Colonic mucosa (tissue), 4 donors: Measurements from ENCODE around the gene NEURL1. TPM values are rescaled to one million over a fixed set of nuclear protein-coding genes. Genes with fewer than 3 reads are reported as not detected.
A peak's percentile ranks its signal among the peaks of the same experiment; 100 is the strongest.
"Not testable (repeated sequence)": the region's sequence is repeated elsewhere in the genome, so short reads cannot be mapped to it uniquely, and the experiment has no call there.

ENCODE experiments used
- DNase-seq: peaks from one replicate; pipeline ENCODE4 v3.0.0-alpha.2; 2020
- H3K27ac ChIP-seq: fragments of 200-600 bp; one replicate; pipeline ENCODE4 v1.8.0; 2021
- H3K27me3 ChIP-seq: fragments of 200-600 bp; one replicate; pipeline ENCODE4 v1.8.0; 2021
- H3K36me3 ChIP-seq: fragments of 200-600 bp; one replicate; pipeline ENCODE4 v1.8.0; 2021
- H3K4me1 ChIP-seq: fragments of 200-600 bp; one replicate; pipeline ENCODE4 v1.8.0; 2021; ENCODE audit warnings: mild to moderate bottlenecking
- H3K4me3 ChIP-seq: fragments of 200-600 bp; one replicate; pipeline ENCODE4 v1.8.0; 2021
- H3K9ac ChIP-seq, 2 donors: one replicate each; pipeline ENCODE4 v1.7.0; 2013; ENCODE audit warnings: control low read depth in 2 of 2, low read depth in 2 of 2, low read length in 2 of 2
- H3K9me3 ChIP-seq: fragments of 200-600 bp; one replicate; pipeline ENCODE4 v1.8.0; 2021
- CTCF ChIP-seq: fragments of 200-600 bp; IDR thresholded peaks from one replicate; pipeline ENCODE4 v1.8.0; 2022; ENCODE audit warnings: antibody characterized with exemption, mild to moderate bottlenecking
- intact Hi-C: fragments of 100-400 bp; cut with DNase I; formaldehyde crosslinking; loops from one replicate; pipeline ENCODE4 v1.14.1; 2022
- total RNA-seq, 2 donors: library from RNA; stranded (reverse); fragmentation: NEBNext Ultra II Directional in 1 of 2; extraction: Animal tissue kit (Norgen Biotek cat#: 25700) in 1 of 2; gene quantifications; one replicate each; pipeline ENCODE4 v1.2.1, GENCODE V29; 2021
- donor health status: healthy.
- donor health status: DM: no; HTN: no; CAD: no.
- donor health status: DM: no; HTN: no; CAD: no.

The NEURL1 gene
- total RNA-seq, 2 donors from 2014 or later: 40.2 to 46.1 TPM

DNA sequence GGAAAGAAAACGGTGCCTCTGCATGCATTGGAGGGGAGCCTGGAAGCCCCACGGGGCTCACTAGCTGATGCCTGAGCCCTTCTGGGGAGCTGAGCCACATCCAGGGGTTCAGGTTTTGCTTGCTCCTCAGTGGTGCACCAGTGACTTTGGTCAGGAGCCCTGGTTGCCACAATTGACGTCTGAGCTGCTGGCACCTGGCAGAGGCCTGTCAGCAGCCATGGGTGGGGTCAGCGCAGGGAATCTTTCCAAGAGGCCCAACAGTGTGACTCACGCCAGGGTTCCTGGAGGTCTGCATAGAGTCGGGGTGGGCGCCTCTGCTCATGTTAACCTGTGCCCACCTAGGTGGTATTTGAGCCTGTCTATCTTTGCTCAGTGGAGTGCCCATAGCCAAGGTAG lies 138.7 kb downstream of the NEURL1 start:
- Histone ChIP-seq H3K4me3 (no peak overlapping the region), H3K4me1 (no peaks in the 10 kb centered on the region), H3K9ac (no peak overlapping the region), H3K27me3 (no peaks in the 10 kb centered on the region), H3K36me3 (no peaks in the 10 kb centered on the region), H3K27ac (no peak overlapping the region), H3K9me3 (no peaks in the 10 kb centered on the region)
- no peak for TF ChIP-seq CTCF
- intact Hi-C loops: no loop called here
- no peak for DNase-seq

GRCh38 chr10:103632871-103633270 lies 139.4 kb downstream of the NEURL1 start:
- H3K36me3 ChIP-seq: not testable (repeated sequence)

DNA sequence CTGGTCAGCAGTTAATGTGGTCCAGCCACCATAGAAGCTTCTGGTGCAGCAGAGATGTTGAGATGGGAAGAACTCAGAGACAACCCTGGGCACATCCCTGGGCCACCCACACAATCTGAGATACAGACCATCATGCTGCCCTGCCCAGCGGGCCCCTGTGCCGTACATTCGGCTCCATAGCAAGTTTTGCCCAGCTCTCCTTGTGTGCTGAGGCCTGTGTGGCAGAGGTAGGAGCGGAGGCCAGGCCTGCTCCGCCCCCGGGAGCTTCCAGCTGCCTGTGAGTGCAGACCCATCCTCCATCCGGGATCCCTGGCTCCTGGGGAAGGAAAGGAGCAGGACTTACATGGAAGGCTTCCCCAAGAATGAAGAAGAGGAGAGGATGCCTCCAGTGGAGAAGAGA lies 140.3 kb downstream of the NEURL1 start:
- intact Hi-C loops: no loop called here
- peaks cover 5% of the 10 kb centered on the region for H3K4me1 ChIP-seq
- no peak overlapping the region for H3K27ac ChIP-seq
- H3K36me3 ChIP-seq: no peaks in the 10 kb centered on the region
- H3K27me3 ChIP-seq: no peaks in the 10 kb centered on the region
- H3K9me3 ChIP-seq: no peaks in the 10 kb centered on the region
- no peak for DNase-seq
- TF ChIP-seq CTCF: no peak
- H3K4me3 ChIP-seq: no peak overlapping the region
- no peak overlapping the region for H3K9ac ChIP-seq

More at GRCh38 chr10:103632871-103633270, 139.4 kb downstream of the NEURL1 start:
- H3K9me3 ChIP-seq, H3K27me3 ChIP-seq, intact Hi-C loops, DNase-seq, H3K9ac ChIP-seq, H3K4me3 ChIP-seq, H3K27ac ChIP-seq, H3K4me1 ChIP-seq: not testable (repeated sequence)

- Histone ChIP-seq H3K36me3 (no peaks in the 10 kb centered on the region), H3K4me3 (no peak overlapping the region), H3K9me3 (no peaks in the 10 kb centered on the region), H3K9ac (no peak overlapping the region), H3K27me3 (no peaks in the 10 kb centered on the region), H3K27ac (no peak overlapping the region), H3K4me1 (peaks cover 5% of the 10 kb centered on the region)
- TF ChIP-seq CTCF: no peak
- intact Hi-C loops: no loop called here
- DNase-seq: no peak
These were observed 142.1 kb downstream of the NEURL1 start for GRCh38 chr10:103635580-103635979.

- peaks cover 5% of the 10 kb centered on the region for H3K4me1 ChIP-seq
- no peak for DNase-seq
- H3K9ac ChIP-seq: no peak overlapping the region
- no peaks in the 10 kb centered on the region for H3K9me3 ChIP-seq
- intact Hi-C loops: no loop called here
- no peaks in the 10 kb centered on the region for H3K27me3 ChIP-seq
- H3K27ac ChIP-seq: peak overlapping the region; percentile 47
- H3K4me3 ChIP-seq: no peak overlapping the region
- no peaks in the 10 kb centered on the region for H3K36me3 ChIP-seq
- TF ChIP-seq CTCF: no peak
These were observed 143.0 kb downstream of the NEURL1 start for GRCh38 chr10:103636492-103636891.

- Histone ChIP-seq H3K36me3 (no peaks in the 10 kb centered on the region), H3K4me1 (peaks cover 5% of the 10 kb centered on the region)
These were observed 143.5 kb downstream of the NEURL1 start for GRCh38 chr10:103637011-103637410.

More at GRCh38 chr10:103637011-103637410, 143.5 kb downstream of the NEURL1 start:
- Histone ChIP-seq H3K4me3 (no peak overlapping the region), H3K27me3 (no peaks in the 10 kb centered on the region), H3K9ac (peak overlapping the region in 1 of 2 donors; percentile 21), H3K27ac (peak overlapping the region; percentile 47), H3K9me3 (no peaks in the 10 kb centered on the region)
- TF ChIP-seq CTCF: no peak
- no peak for DNase-seq
- intact Hi-C loops: no loop called here
